H1 (cell line): Measurements from ENCODE around the gene CAPN7. TPM values are rescaled to one million over a fixed set of nuclear protein-coding genes. Genes with fewer than 3 reads are reported as not detected.

ENCODE experiments used
- CTCF ChIA-PET: fragments of 300-600 bp; sonication (Branson Sonifier 250); formaldehyde crosslinking; loops from one replicate; lab custom pipeline; 2021; ENCODE audit not compliant: partially characterized antibody; lab: Charles Lee
- POLR2A ChIA-PET: fragments of 300-600 bp; sonication (Branson Sonifier 250); formaldehyde crosslinking; loops from one replicate; lab custom pipeline; 2021; ENCODE audit warnings: inconsistent platforms; ENCODE audit not compliant: partially characterized antibody; lab: Charles Lee
- DNase-seq, 2 experiments: peaks; one replicate each; pipeline versions ENCODE4 v3.0.0 to v3.0.0-alpha.2; 2010 to 2022; ENCODE audit warnings: low spot score in 2 of 2, low read depth in 1 of 2, mixed read lengths in 1 of 2
- FAIRE-seq: peaks from 2 replicates; lab custom pipeline; 2011; peaks lifted over from hg19 to GRCh38; lab: Jason Lieb, UNC
- H2AFZ ChIP-seq: 2 replicates; pipeline ENCODE4 v1.8.1; 2012; ENCODE audit warnings: low read length, inconsistent platforms
- H2AK5ac ChIP-seq: 2 replicates; pipeline ENCODE4 v1.6.1; 2013; ENCODE audit warnings: low read depth, low read length
- H2BK120ac ChIP-seq: replicated peaks from 2 replicates; pipeline ENCODE3; 2013; ENCODE audit warnings: low read depth, low read length, inconsistent platforms
- H2BK12ac ChIP-seq: 2 replicates; pipeline ENCODE4 v1.6.1; 2013; ENCODE audit warnings: low read depth, low read length
- H2BK15ac ChIP-seq: 2 replicates; pipeline ENCODE4 v1.6.1; 2013; ENCODE audit warnings: low read length
- H2BK20ac ChIP-seq: 2 replicates; pipeline ENCODE4 v1.6.1; 2013; ENCODE audit warnings: low read length
- H2BK5ac ChIP-seq: 2 replicates; pipeline ENCODE4 v1.6.1; 2013; ENCODE audit warnings: low read depth, low read length
- H3K14ac ChIP-seq: 2 replicates; pipeline ENCODE4 v1.6.1; 2013; ENCODE audit warnings: inconsistent platforms; ENCODE audit not compliant: insufficient read length
- H3K18ac ChIP-seq: 2 replicates; pipeline ENCODE4 v1.6.1; 2013; ENCODE audit warnings: low read length; ENCODE audit errors: extremely low read depth
- H3K23ac ChIP-seq: 2 replicates; pipeline ENCODE4 v1.6.1; 2013; ENCODE audit warnings: inconsistent platforms; ENCODE audit not compliant: insufficient read length
- H3K23me2 ChIP-seq: 2 replicates; pipeline ENCODE4 v1.6.1; 2013; ENCODE audit warnings: low read depth, low read length
- H3K27ac ChIP-seq: 2 replicates; pipeline ENCODE4 v1.6.1; 2011; ENCODE audit warnings: low read depth, low read length, inconsistent platforms
- H3K27me3 ChIP-seq, 4 experiments: replicated peaks in 1 of 4; 1 replicate in 1 of 4; 2 replicates in 3 of 4; pipeline versions ENCODE4 v1.6.1 to v1.8.1; 2011 to 2013; ENCODE audit warnings: low read length in 3 of 4, mild to moderate bottlenecking in 3 of 4, inconsistent platforms in 2 of 4, mixed read lengths in 2 of 4, moderate library complexity in 1 of 4; ENCODE audit not compliant: control insufficient read depth in 3 of 4, insufficient read depth in 3 of 4; ENCODE audit errors: extremely low read depth in 1 of 4
- H3K36me3 ChIP-seq, 4 experiments: 2 replicates each; pipeline versions ENCODE4 v1.6.1 to v1.8.1; 2011 to 2013; ENCODE audit warnings: mild to moderate bottlenecking in 4 of 4, low read length in 3 of 4, moderate library complexity in 2 of 4, control low read depth in 1 of 4, inconsistent platforms in 1 of 4; ENCODE audit not compliant: insufficient read depth in 4 of 4, control insufficient read depth in 2 of 4
- H3K4ac ChIP-seq: replicated peaks from 2 replicates; pipeline ENCODE3; 2013; ENCODE audit warnings: low read length, low read depth, mixed read lengths, inconsistent platforms; ENCODE audit not compliant: insufficient read length
- H3K4me1 ChIP-seq, 4 experiments: replicated peaks in 1 of 4; 1 replicate in 1 of 4; 2 replicates in 3 of 4; pipeline versions ENCODE4 v1.6.1 to v1.8.1; 2011 to 2013; ENCODE audit warnings: low read length in 3 of 4, inconsistent platforms in 2 of 4, mixed read lengths in 1 of 4; ENCODE audit not compliant: insufficient read depth in 4 of 4, control insufficient read depth in 3 of 4
- H3K4me2 ChIP-seq, 2 experiments: 2 replicates each; pipeline versions ENCODE4 v1.6.1 to v1.8.1; 2011 to 2013; ENCODE audit warnings: low read depth in 2 of 2, low read length in 2 of 2, control low read depth in 1 of 2, inconsistent platforms in 1 of 2, mild to moderate bottlenecking in 1 of 2; ENCODE audit not compliant: insufficient read depth in 1 of 2
- H3K4me3 ChIP-seq, 4 experiments: fragments of 200-600, 300-600 bp in 1 of 4; sonication (generic), shearing (Covaris generic), sonication (Bioruptor Twin) in 1 of 4; 2 replicates each; pipeline versions ENCODE4 v1.5.1 to v1.8.1; 2011 to 2016; ENCODE audit warnings: low read length in 4 of 4, low read depth in 3 of 4, control low read depth in 2 of 4, inconsistent platforms in 2 of 4, mild to moderate bottlenecking in 2 of 4, mixed read lengths in 1 of 4, moderate library complexity in 1 of 4; ENCODE audit not compliant: insufficient read depth in 2 of 4; ENCODE audit errors: extremely low read depth in 1 of 4
- H3K56ac ChIP-seq: replicated peaks from 2 replicates; pipeline ENCODE3; 2013; ENCODE audit warnings: low read depth, mild to moderate bottlenecking, mixed read lengths, low read length, inconsistent platforms; ENCODE audit not compliant: insufficient read length
- H3K79me1 ChIP-seq: 2 replicates; pipeline ENCODE4 v1.6.1; 2013; ENCODE audit warnings: low read depth, low read length, control low read depth
- H3K79me2 ChIP-seq, 2 experiments: 2 replicates each; pipeline versions ENCODE4 v1.6.1 to v1.8.1; 2012 to 2013; ENCODE audit warnings: low read length in 2 of 2, mild to moderate bottlenecking in 2 of 2, inconsistent platforms in 1 of 2; ENCODE audit not compliant: insufficient read depth in 2 of 2, control insufficient read depth in 1 of 2
- H3K9ac ChIP-seq, 4 experiments: replicated peaks in 1 of 4; 1 replicate in 1 of 4; 2 replicates in 3 of 4; pipeline versions ENCODE4 v1.6.1 to v1.8.1; 2011 to 2013; ENCODE audit warnings: low read depth in 3 of 4, low read length in 3 of 4, control low read depth in 2 of 4, mild to moderate bottlenecking in 2 of 4, moderate library complexity in 2 of 4, inconsistent platforms in 1 of 4; ENCODE audit errors: extremely low read depth in 1 of 4
- H3K9me3 ChIP-seq, 2 experiments: 2 replicates each; pipeline versions ENCODE4 v1.6.1 to v1.8.1; 2012 to 2013; ENCODE audit warnings: mild to moderate bottlenecking in 2 of 2, moderate library complexity in 2 of 2, control low read depth in 1 of 2, inconsistent platforms in 1 of 2, low read depth in 1 of 2, low read length in 1 of 2, mixed read lengths in 1 of 2; ENCODE audit not compliant: insufficient read depth in 2 of 2
- H4K20me1 ChIP-seq, 2 experiments: replicated peaks in 1 of 2; 2 replicates each; pipeline versions ENCODE3 to v1.8.1; 2011 to 2013; ENCODE audit warnings: inconsistent platforms in 2 of 2, low read length in 2 of 2, mild to moderate bottlenecking in 1 of 2; ENCODE audit not compliant: insufficient read depth in 2 of 2, control insufficient read depth in 1 of 2
- H4K5ac ChIP-seq: 2 replicates; pipeline ENCODE4 v1.6.1; 2013; ENCODE audit warnings: low read length, low read depth, mixed read lengths, inconsistent platforms; ENCODE audit not compliant: insufficient read length
- H4K8ac ChIP-seq: 2 replicates; pipeline ENCODE4 v1.8.0; 2013; ENCODE audit warnings: mild to moderate bottlenecking, moderate library complexity, low read length, inconsistent platforms; ENCODE audit not compliant: insufficient read depth; ENCODE audit errors: extremely low read depth
- H4K91ac ChIP-seq: replicated peaks from 2 replicates; pipeline ENCODE3; 2013; ENCODE audit warnings: low read length, mixed read lengths, inconsistent platforms; ENCODE audit not compliant: insufficient read length
- ASH2L ChIP-seq: fragments of 200-600, 300-600 bp; sonication (generic); IDR thresholded peaks from one replicate; pipeline ENCODE4 v1.7.1; 2017; ENCODE audit warnings: low read length
- BACH1 ChIP-seq: IDR thresholded peaks from 2 replicates; pipeline ENCODE4 v1.6.1; 2012; ENCODE audit warnings: low read length, improper control_type of control experiment
- EGR1 ChIP-seq: IDR thresholded peaks from 2 replicates; pipeline ENCODE4 v1.6.1; 2011; ENCODE audit warnings: low read depth, low read length, borderline replicate concordance
- EZH2 ChIP-seq: fragments of 200-600 bp; sonication (generic); IDR thresholded peaks from 2 replicates; pipeline ENCODE4 v1.7.1; 2012; ENCODE audit warnings: low read depth, mild to moderate bottlenecking, moderate library complexity, low read length, inconsistent platforms; ENCODE audit not compliant: severe bottlenecking
- FOSL1 ChIP-seq: IDR thresholded peaks from 2 replicates; pipeline ENCODE4 v1.6.1; 2011; ENCODE audit warnings: mild to moderate bottlenecking, low read depth, low read length, moderate library complexity; ENCODE audit not compliant: insufficient read depth
- MAX ChIP-seq: IDR thresholded peaks from 2 replicates; pipeline ENCODE4 v1.6.1; 2012; ENCODE audit warnings: inconsistent platforms
- RAD21 ChIP-seq, 2 experiments: IDR thresholded peaks in 1 of 2; conservative IDR thresholded peaks in 1 of 2; 2 replicates each; pipeline ENCODE4 v1.6.1; 2011; ENCODE audit warnings: low read depth in 2 of 2, low read length in 2 of 2, improper control_type of control experiment in 1 of 2, inconsistent platforms in 1 of 2, mild to moderate bottlenecking in 1 of 2, moderate library complexity in 1 of 2
- SAP30 ChIP-seq: fragments of 300-600 bp; sonication (generic); IDR thresholded peaks from 2 replicates; pipeline ENCODE4 v1.7.1; 2012; ENCODE audit warnings: low read length, moderate library complexity, mild to moderate bottlenecking, inconsistent platforms; ENCODE audit not compliant: insufficient read depth, insufficient replicate concordance
- SP4 ChIP-seq: IDR thresholded peaks from 2 replicates; pipeline ENCODE4 v1.6.1; 2012; ENCODE audit warnings: low read length, inconsistent platforms
- TAF1 ChIP-seq: IDR thresholded peaks from 2 replicates; pipeline ENCODE4 v1.6.1; 2011; ENCODE audit warnings: mild to moderate bottlenecking, low read depth, low read length
- TAF7 ChIP-seq: optimal IDR thresholded peaks from 2 replicates; pipeline ENCODE3; 2011; ENCODE audit warnings: low read depth, mild to moderate bottlenecking, inconsistent platforms, low read length, moderate library complexity, borderline replicate concordance
- whole genome bisulfite sequencing, 2 experiments: shearing (Covaris generic) in 1 of 2; methylation state at CpG; one replicate each; pipeline versions ENCODE4 v1.1.6 to v1.1.7; 2013 to 2015; ENCODE audit warnings: low lambda C conversion rate in 2 of 2, mixed read lengths in 2 of 2, inconsistent platforms in 1 of 2, low coverage in 1 of 2, missing lambda C conversion rate in 1 of 2; ENCODE audit not compliant: insufficient replicate concordance in 2 of 2, insufficient coverage in 1 of 2, insufficient read length in 1 of 2; ENCODE audit errors: extremely low coverage in 1 of 2, missing lambda C conversion rate in 1 of 2; 5-methylcytosine and 5-hydroxymethylcytosine counted together
- polyA plus RNA-seq, 7 experiments: library from polyadenylated mRNA; depleted of rRNA in 3 of 7; stranded (reverse) in 5 of 7; unstranded in 2 of 7; fragments of >200 nt in 5 of 7; fragments of 200-250 nt in 2 of 7; gene quantifications; 1 replicate in 5 of 7; 2 replicates in 1 of 7; 4 replicates in 1 of 7; pipeline versions ENCODE4 v1.2.1 to v1.2.3, GENCODE V29; 2011 to 2013; ENCODE audit warnings: missing spikeins in 2 of 7, mixed read lengths in 2 of 7
- total RNA-seq: library from RNA; stranded (reverse); fragmentation: NEBNext Ultra II Directional; extraction: Animal tissue kit (Norgen Biotek cat#: 25700); gene quantifications from 2 replicates; pipeline ENCODE4 v1.2.1, GENCODE V29; 2021

CAPN7 gene
- total and polyA plus RNA-seq, 2 of the 8 experiments (the other 6 are each of a cell fraction or from before 2014, with no cell fraction given): 5.3 to 13.2 TPM

- H3K79me2 ChIP-seq: no peaks in the 10 kb centered on the region
- H3K18ac ChIP-seq: no peak overlapping the region
- TF ChIP-seq TAF1 (no peak), BACH1 (no peak), RAD21 (IDR thresholded peaks at IDR 0.05 in 1 of 2, conservative IDR thresholded peaks at IDR 0.05 in 1 of 2; ENCODE audit: low read depth in 2 of 2, low read length in 2 of 2) (no peak), EZH2 (no peak), SAP30 (no peak), TAF7 (no peak), ASH2L (no peak), MAX (no peak), EGR1 (no peak), FOSL1 (no peak), SP4 (no peak)
- H3K56ac ChIP-seq: no peak overlapping the region
- H2BK15ac ChIP-seq: no peak overlapping the region
- H3K4me2 ChIP-seq: no peak overlapping the region
- H4K20me1 ChIP-seq: no peaks in the 10 kb centered on the region
- H2BK20ac ChIP-seq: no peak overlapping the region
- H2BK12ac ChIP-seq: no peak overlapping the region
- no peak overlapping the region for H4K8ac ChIP-seq
- H3K4me3 ChIP-seq: no peak overlapping the region
- H2BK120ac ChIP-seq: no peak overlapping the region
- POLR2A ChIA-PET: no interaction called here
- CTCF ChIA-PET: interaction anchor here (0.7 to 1.2 kb wide), 3 partner anchors 22 to 53 kb away, joined by 3 to 4 read pairs (median 3); no protein-coding TSS in a partner anchor
- no peak overlapping the region for H2AK5ac ChIP-seq
- H3K9ac ChIP-seq: no peak overlapping the region
- H3K9me3 ChIP-seq: no peaks in the 10 kb centered on the region
- FAIRE-seq (no peak), DNase-seq (no peak)
- 84% methylated on average over 3 of the region's 3 CpGs; no CpG with 5 or more reads in 1 of the 2 experiments for WGBS, 2 experiments
- no peaks in the 10 kb centered on the region for H3K4me1 ChIP-seq
- H3K27me3 ChIP-seq: 0 out of 7 replicates have a peak, but pooled peaks cover 0 to 3% (median 0%) of the 10 kb centered on the region in 4 experiments
- H3K23me2 ChIP-seq: no peaks in the 10 kb centered on the region; the same call in 1 of the 2 replicates
- H3K23ac ChIP-seq: no peak overlapping the region
- H4K5ac ChIP-seq: no peak overlapping the region
- H3K4ac ChIP-seq: no peak overlapping the region
- H2AFZ ChIP-seq: no peak overlapping the region
- H2BK5ac ChIP-seq: no peak overlapping the region
- no peaks in the 10 kb centered on the region for H3K36me3 ChIP-seq
- no peaks in the 10 kb centered on the region for H3K79me1 ChIP-seq
- H4K91ac ChIP-seq: no peak overlapping the region
- no peak overlapping the region for H3K14ac ChIP-seq
- no peak overlapping the region for H3K27ac ChIP-seq
Observed at GRCh38 chr3:15171096-15171495, 35.0 kb upstream of the CAPN7 start.
